ACHN (cell line): ENCODE results near the gene MRPS23.

ENCODE experiments used
- DNase-seq: peaks from one replicate; pipeline ENCODE4 v3.0.0-alpha.2; 2015
- in situ Hi-C: cut with HindIII; loops from 2 replicates; pipeline ENCODE4 v1.10.0; 2017; ENCODE audit warnings: low sequenced_read_pairs, low pct_ligation_motif_present, low pct_unique_long_range_greater_than_20kb

MRPS23 gene

DNA sequence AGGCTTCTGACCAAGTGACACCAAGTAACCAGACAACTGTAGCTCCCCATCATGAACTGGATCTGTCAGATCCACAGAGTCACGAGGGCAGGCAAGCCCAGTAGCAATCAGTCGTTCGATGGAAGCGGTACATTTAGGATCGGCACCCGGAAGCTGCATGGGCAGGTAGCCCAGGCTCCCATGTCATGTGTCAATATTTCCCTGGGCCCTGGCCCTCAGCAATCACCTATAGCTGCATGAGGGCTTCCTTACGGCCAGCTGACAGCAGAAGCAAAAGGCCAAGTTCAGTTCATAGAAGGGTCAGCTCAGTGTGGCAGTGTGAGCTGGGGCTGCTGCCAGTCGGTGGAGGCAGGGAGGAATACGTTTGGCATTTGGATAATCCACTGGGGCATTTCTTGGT, 31.8 kb downstream of the MRPS23 start:
- in situ Hi-C loops = no loop called here
- DNase-seq = no peak

- in situ Hi-C loops = no loop called here
- no peak for DNase-seq
Measured at GRCh38 chr17:57817299-57817698, 32.5 kb downstream of the MRPS23 start.

DNA sequence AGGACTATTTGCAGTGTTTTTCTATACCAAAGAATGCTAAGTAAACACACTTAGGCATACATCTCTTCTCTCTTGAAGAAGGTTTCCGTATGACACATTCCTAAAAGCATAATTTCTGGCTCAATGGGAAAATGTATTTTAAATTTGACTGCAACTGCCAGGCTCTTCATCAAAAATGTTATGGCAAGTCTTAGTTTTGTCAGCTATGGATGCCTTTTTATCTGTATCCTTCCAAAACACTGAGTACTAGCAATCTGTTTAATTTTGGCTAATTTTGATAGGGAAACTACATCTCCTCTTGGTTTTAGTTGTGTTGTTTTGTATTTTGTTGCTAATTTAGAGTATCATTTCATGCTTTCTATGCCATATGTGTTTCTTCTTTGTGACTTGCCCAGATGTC, 35.4 kb downstream of the MRPS23 start:
- DNase-seq = no peak
- in situ Hi-C loops = no loop called here

DNA sequence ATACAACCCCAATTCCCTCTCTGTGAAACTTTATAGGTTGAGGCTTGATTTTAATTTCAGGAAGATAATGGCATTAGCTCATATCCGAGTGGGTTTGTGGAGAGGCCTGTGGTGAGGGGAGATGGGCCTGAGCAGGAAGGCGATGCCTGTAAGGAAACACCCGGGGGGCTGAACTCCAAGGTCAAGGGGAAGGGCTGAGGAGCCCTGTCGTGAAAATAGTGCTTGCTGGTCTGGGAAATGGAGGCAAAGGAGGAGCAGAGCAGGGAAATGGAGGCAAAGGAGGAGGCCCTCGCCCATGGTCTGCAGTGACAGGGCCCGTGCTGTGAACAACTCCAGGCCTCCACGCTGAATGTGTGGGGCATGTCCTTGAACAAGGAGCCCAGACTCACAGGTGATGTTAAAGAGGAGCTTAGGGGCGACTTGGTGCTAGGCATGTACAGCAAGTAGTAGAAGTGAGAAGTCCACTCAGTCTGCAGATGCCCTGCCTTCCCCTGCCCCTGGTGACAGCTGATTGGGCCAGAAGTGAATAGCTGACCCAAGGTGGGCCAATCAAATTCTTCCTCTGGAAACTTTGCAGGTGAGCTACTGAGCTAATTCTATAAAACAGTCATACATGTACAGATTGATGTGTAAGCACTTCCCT, 38.1 kb downstream of the MRPS23 start:
- no peak for DNase-seq
- in situ Hi-C loops = no loop called here

DNA sequence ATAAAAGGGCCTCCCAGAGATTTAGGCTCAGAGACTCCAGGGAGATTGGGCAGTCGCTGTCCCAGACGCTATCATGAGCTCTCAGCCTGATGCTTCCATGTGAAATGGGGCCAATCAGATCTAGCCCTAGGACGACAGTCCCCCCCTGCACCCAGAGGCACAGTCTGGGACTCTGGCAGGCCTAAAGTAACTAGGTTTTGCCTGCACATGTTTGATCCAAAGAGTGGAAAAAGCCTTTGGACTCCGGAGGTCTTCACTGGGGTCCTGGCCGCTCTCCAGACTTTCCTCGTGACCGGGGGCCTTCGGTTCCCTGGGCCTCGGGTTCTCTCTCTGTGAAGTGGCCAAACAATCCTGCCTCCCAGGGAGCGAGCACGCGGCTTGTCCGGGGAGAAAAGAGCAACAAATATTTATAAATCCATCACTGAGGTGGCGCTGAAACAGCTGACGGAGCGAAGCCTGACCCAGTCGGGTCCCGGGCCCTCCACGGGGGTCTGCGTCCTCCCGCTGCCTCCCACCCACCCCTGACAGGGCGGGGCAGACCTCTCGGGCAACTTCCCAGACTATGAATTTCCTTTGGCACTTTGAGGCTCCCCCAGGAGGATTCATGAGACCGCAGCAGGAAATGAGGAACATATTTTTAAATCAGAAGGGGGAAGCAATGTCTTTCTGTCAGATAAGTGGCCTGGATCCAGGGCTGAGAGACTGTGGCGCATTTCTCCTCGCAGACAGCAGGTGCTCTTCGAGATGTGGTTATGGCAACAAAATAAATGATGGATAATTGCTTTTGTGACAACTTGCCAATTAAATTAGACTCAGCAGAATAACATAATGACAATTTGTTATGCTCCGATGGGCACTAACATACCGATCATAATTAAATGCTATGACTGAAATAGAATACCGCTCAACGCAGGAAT, 38.9 kb downstream of the MRPS23 start:
- DNase-seq = no peak
- in situ Hi-C loops = no loop called here

DNA sequence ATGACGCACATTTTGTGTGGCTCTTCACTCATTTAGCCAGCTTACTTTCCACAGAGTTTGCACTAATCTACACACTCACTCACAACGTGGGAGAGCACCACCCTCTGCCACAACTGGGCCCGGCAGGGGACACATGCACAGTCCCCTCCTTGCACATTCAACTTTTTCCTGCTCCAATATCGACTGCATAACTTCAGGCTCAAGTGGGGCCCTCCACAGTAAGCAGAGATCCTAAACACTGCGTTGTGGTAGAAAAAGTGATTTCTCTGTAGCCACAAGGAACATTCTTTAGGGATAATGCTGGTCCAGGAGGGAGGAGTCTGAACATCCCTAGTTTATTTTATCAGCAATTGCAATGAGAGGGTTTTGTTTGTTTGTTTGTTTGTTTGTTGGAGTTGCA, 40.0 kb downstream of the MRPS23 start:
- in situ Hi-C loops = no loop called here
- no peak for DNase-seq

DNA sequence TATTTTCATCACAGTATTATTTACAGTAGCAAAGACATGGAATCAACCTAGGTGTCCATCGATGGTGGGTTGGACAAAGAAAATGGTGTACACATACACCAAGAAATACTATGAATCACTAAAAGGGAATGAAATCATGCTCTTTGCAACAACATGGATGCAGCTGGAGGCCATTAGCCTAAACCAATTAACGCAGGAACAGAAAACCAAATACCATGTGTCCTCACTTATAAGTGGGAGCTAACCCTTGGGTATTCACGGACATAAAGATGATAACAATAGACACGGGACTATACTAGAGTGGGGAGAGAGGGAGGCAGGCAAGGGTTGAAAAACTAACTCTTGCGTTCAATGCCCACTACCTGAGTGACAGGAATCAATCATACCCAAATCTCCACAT, 41.0 kb downstream of the MRPS23 start:
- in situ Hi-C loops = no loop called here

GRCh38 chr17:57806167-57806830, 43.5 kb downstream of the MRPS23 start:
- in situ Hi-C loops = no loop called here
- no peak for DNase-seq

More for the DNA sequence above, 41.0 kb downstream of the MRPS23 start:
- no peak for DNase-seq

GRCh38 chr17:57803021-57803420, 46.8 kb downstream of the MRPS23 start:
- in situ Hi-C loops = no loop called here
- no peak for DNase-seq

GRCh38 chr17:57801044-57801711, 48.7 kb downstream of the MRPS23 start:
- DNase-seq = no peak
- in situ Hi-C loops = no loop called here

DNA sequence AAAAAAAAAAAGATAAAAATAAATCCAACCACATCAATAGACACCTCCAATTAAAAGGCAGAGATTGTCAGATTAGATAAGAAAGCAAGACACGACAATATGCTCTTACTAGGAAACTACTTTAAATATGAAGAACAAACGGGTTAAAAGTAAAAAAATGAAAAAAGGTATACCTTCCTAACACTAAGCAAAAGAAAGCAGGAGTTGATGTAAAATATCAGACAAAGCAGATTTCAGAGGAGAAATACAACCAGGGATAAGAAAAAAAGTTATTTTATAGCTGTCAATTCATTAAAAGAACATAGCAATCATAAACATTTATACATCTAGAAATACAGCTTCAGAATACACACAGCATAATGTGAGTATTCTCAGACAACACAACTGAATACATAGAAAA, 55.0 kb downstream of the MRPS23 start:
- DNase-seq = no peak
- in situ Hi-C loops = no loop called here

- in situ Hi-C loops = no loop called here
- DNase-seq = no peak
Measured at GRCh38 chr17:57788725-57789124, 61.1 kb downstream of the MRPS23 start.

GRCh38 chr17:57785022-57785421, 64.8 kb downstream of the MRPS23 start:
- in situ Hi-C loops = no loop called here
- no peak for DNase-seq
